ENCODE data around the gene PSMD7.

The PSMD7 gene

GRCh38 chr16:74291577-74292208, 4.9 kb upstream of the PSMD7 start:
- H3K9ac ChIP-seq (ENCODE audit: low read length), result no peak overlapping the region

GRCh38 chr16:74296104-74296431, 546 bp upstream of the PSMD7 start:
- Histone ChIP-seq H3K27me3 (ENCODE audit: control insufficient read depth, insufficient read depth, low read length) (no peaks in the 10 kb centered on the region), H3K36me3 (ENCODE audit: control insufficient read depth, insufficient read depth, low read length) (peaks cover 33% of the 10 kb centered on the region), H3K4me3 (ENCODE audit: low read depth, low read length) (peak overlapping the region; percentile 97), H3K9ac (ENCODE audit: low read length) (peak overlapping the region; percentile 97), H3K27ac (ENCODE audit: low read depth, low read length) (peak overlapping the region; percentile 95; the same call in 1 of the 2 replicates), H3K4me1 (ENCODE audit: control insufficient read depth, insufficient read depth, low read length) (peaks cover 9% of the 10 kb centered on the region), H3K9me3 (ENCODE audit: control insufficient read depth, insufficient read depth, low read depth, low read length) (peaks cover 7% of the 10 kb centered on the region; the same call in 1 of the 2 replicates)

More at GRCh38 chr16:74291577-74292208, 4.9 kb upstream of the PSMD7 start:
- Histone ChIP-seq H3K4me3 (ENCODE audit: low read depth, low read length) (no peak overlapping the region), H3K9me3 (ENCODE audit: control insufficient read depth, insufficient read depth, low read depth, low read length) (peaks cover 8% of the 10 kb centered on the region; the same call in 1 of the 2 replicates), H3K27me3 (ENCODE audit: control insufficient read depth, insufficient read depth, low read length) (no peaks in the 10 kb centered on the region), H3K4me1 (ENCODE audit: control insufficient read depth, insufficient read depth, low read length) (peaks cover 5% of the 10 kb centered on the region; the same call in 1 of the 2 replicates), H3K36me3 (ENCODE audit: control insufficient read depth, insufficient read depth, low read length) (0 out of 2 replicates have a peak, but pooled peaks cover 2% of the 10 kb centered on the region), H3K27ac (ENCODE audit: low read depth, low read length) (no peak overlapping the region)

GRCh38 chr16:74297145-74297665, 591 bp downstream of the PSMD7 start:
- Histone ChIP-seq H3K9me3 (ENCODE audit: control insufficient read depth, insufficient read depth, low read depth, low read length) (no peaks in the 10 kb centered on the region), H3K27ac (ENCODE audit: low read depth, low read length) (peak overlapping the region; percentile 95), H3K27me3 (ENCODE audit: control insufficient read depth, insufficient read depth, low read length) (no peaks in the 10 kb centered on the region), H3K4me1 (ENCODE audit: control insufficient read depth, insufficient read depth, low read length) (peaks cover 9% of the 10 kb centered on the region), H3K9ac (ENCODE audit: low read length) (peak overlapping the region; percentile 97), H3K36me3 (ENCODE audit: control insufficient read depth, insufficient read depth, low read length) (peaks cover 42% of the 10 kb centered on the region), H3K4me3 (ENCODE audit: low read depth, low read length) (peak overlapping the region; percentile 97)

GRCh38 chr16:74298104-74298503, 1.5 kb downstream of the PSMD7 start:
- Histone ChIP-seq H3K27ac (ENCODE audit: low read depth, low read length) (no peak overlapping the region), H3K9ac (ENCODE audit: low read length) (no peak overlapping the region), H3K36me3 (ENCODE audit: control insufficient read depth, insufficient read depth, low read length) (peaks cover 51% of the 10 kb centered on the region), H3K9me3 (ENCODE audit: control insufficient read depth, insufficient read depth, low read depth, low read length) (no peaks in the 10 kb centered on the region), H3K4me1 (ENCODE audit: control insufficient read depth, insufficient read depth, low read length) (peaks cover 9% of the 10 kb centered on the region), H3K4me3 (ENCODE audit: low read depth, low read length) (peak overlapping the region; percentile 97), H3K27me3 (ENCODE audit: control insufficient read depth, insufficient read depth, low read length) (no peaks in the 10 kb centered on the region)

- Histone ChIP-seq H3K9me3 (ENCODE audit: control insufficient read depth, insufficient read depth, low read depth, low read length) (no peaks in the 10 kb centered on the region), H3K4me1 (ENCODE audit: control insufficient read depth, insufficient read depth, low read length) (peaks cover 4% of the 10 kb centered on the region; the same call in 1 of the 2 replicates), H3K27me3 (ENCODE audit: control insufficient read depth, insufficient read depth, low read length) (no peaks in the 10 kb centered on the region), H3K27ac (ENCODE audit: low read depth, low read length) (no peak overlapping the region), H3K4me3 (ENCODE audit: low read depth, low read length) (no peak overlapping the region), H3K9ac (ENCODE audit: low read length) (no peak overlapping the region), H3K36me3 (ENCODE audit: control insufficient read depth, insufficient read depth, low read length) (peaks cover 94% of the 10 kb centered on the region)
Measured at GRCh38 chr16:74302341-74302740, 5.7 kb downstream of the PSMD7 start.

- Histone ChIP-seq H3K27ac (ENCODE audit: low read depth, low read length) (no peak overlapping the region), H3K4me3 (ENCODE audit: low read depth, low read length) (no peak overlapping the region), H3K9me3 (ENCODE audit: control insufficient read depth, insufficient read depth, low read depth, low read length) (no peaks in the 10 kb centered on the region), H3K27me3 (ENCODE audit: control insufficient read depth, insufficient read depth, low read length) (no peaks in the 10 kb centered on the region), H3K36me3 (ENCODE audit: control insufficient read depth, insufficient read depth, low read length) (peaks cover 86% of the 10 kb centered on the region), H3K4me1 (ENCODE audit: control insufficient read depth, insufficient read depth, low read length) (no peaks in the 10 kb centered on the region), H3K9ac (ENCODE audit: low read length) (no peak overlapping the region)
Measured at GRCh38 chr16:74304164-74304834, 7.7 kb downstream of the PSMD7 start.

GRCh38 chr16:74304835-74305176, 8.2 kb downstream of the PSMD7 start:
- peaks cover 80% of the 10 kb centered on the region for H3K36me3 ChIP-seq (ENCODE audit: control insufficient read depth, insufficient read depth, low read length)
- no peak overlapping the region for H3K4me3 ChIP-seq (ENCODE audit: low read depth, low read length)
- H3K27me3 ChIP-seq (ENCODE audit: control insufficient read depth, insufficient read depth, low read length), result no peaks in the 10 kb centered on the region
- no peaks in the 10 kb centered on the region for H3K9me3 ChIP-seq (ENCODE audit: control insufficient read depth, insufficient read depth, low read depth, low read length)
- H3K27ac ChIP-seq (ENCODE audit: low read depth, low read length), result no peak overlapping the region
- no peaks in the 10 kb centered on the region for H3K4me1 ChIP-seq (ENCODE audit: control insufficient read depth, insufficient read depth, low read length)
- no peak overlapping the region for H3K9ac ChIP-seq (ENCODE audit: low read length)

GRCh38 chr16:74305281-74305680, 8.7 kb downstream of the PSMD7 start:
- no peak overlapping the region for H3K4me3 ChIP-seq (ENCODE audit: low read depth, low read length)
- no peak overlapping the region for H3K27ac ChIP-seq (ENCODE audit: low read depth, low read length)
- no peaks in the 10 kb centered on the region for H3K4me1 ChIP-seq (ENCODE audit: control insufficient read depth, insufficient read depth, low read length)
- no peak overlapping the region for H3K9ac ChIP-seq (ENCODE audit: low read length)
- no peaks in the 10 kb centered on the region for H3K27me3 ChIP-seq (ENCODE audit: control insufficient read depth, insufficient read depth, low read length)
- peaks cover 76% of the 10 kb centered on the region for H3K36me3 ChIP-seq (ENCODE audit: control insufficient read depth, insufficient read depth, low read length)
- H3K9me3 ChIP-seq (ENCODE audit: control insufficient read depth, insufficient read depth, low read depth, low read length), result no peaks in the 10 kb centered on the region

GRCh38 chr16:74305978-74306784, 9.6 kb downstream of the PSMD7 start:
- Histone ChIP-seq H3K36me3 (ENCODE audit: control insufficient read depth, insufficient read depth, low read length) (peaks cover 67% of the 10 kb centered on the region), H3K27me3 (ENCODE audit: control insufficient read depth, insufficient read depth, low read length) (no peaks in the 10 kb centered on the region), H3K4me1 (ENCODE audit: control insufficient read depth, insufficient read depth, low read length) (no peaks in the 10 kb centered on the region), H3K9ac (ENCODE audit: low read length) (no peak overlapping the region), H3K9me3 (ENCODE audit: control insufficient read depth, insufficient read depth, low read depth, low read length) (no peaks in the 10 kb centered on the region), H3K27ac (ENCODE audit: low read depth, low read length) (no peak overlapping the region), H3K4me3 (ENCODE audit: low read depth, low read length) (no peak overlapping the region)

GRCh38 chr16:74307383-74307782, 10.8 kb downstream of the PSMD7 start:
- Histone ChIP-seq H3K36me3 (ENCODE audit: control insufficient read depth, insufficient read depth, low read length) (peaks cover 55% of the 10 kb centered on the region), H3K9me3 (ENCODE audit: control insufficient read depth, insufficient read depth, low read depth, low read length) (no peaks in the 10 kb centered on the region), H3K9ac (ENCODE audit: low read length) (no peak overlapping the region), H3K27ac (ENCODE audit: low read depth, low read length) (no peak overlapping the region), H3K27me3 (ENCODE audit: control insufficient read depth, insufficient read depth, low read length) (no peaks in the 10 kb centered on the region), H3K4me1 (ENCODE audit: control insufficient read depth, insufficient read depth, low read length) (no peaks in the 10 kb centered on the region), H3K4me3 (ENCODE audit: low read depth, low read length) (no peak overlapping the region)

Measured in HUES6 (cell line).